ENCODE measurements around the gene KRT38. TPM values are rescaled to one million over a fixed set of nuclear protein-coding genes. Genes with fewer than 3 reads are reported as not detected.
"Not testable (repeated sequence)": the region's sequence is repeated elsewhere in the genome, so short reads cannot be mapped to it uniquely, and the experiment has no call there.

The KRT38 gene
- total RNA-seq, 2 donors from 2014 or later = not detected

DNA sequence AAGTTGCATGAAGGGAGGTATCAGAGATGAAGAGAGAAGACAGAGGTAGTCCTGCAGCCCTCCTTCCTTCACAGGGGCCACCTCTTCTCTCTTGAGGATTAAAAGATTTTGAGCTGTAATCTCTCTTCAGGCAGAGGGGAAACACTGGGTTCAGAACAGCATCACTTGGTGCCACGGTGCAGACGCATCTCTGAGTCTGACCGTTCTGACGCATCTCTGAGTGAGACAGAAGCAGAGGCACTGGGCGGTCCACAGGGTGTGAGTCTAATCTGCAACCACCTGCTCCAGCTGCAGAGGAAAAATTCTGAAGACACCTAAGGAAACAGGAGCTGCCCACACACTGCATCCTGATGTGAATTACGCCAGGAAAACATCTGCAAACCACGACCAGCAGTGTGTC lies 11.1 kb downstream of the KRT38 start:
- Histone ChIP-seq H3K4me3 (no peak overlapping the region), H3K9me3 (no peaks in the 10 kb centered on the region), H3K27me3 (no peaks in the 10 kb centered on the region), H3K4me1 (no peaks in the 10 kb centered on the region), H3K27ac (no peak overlapping the region), H3K36me3 (no peaks in the 10 kb centered on the region)
- DNase-seq (ENCODE audit: low spot score) = no peak
- TF ChIP-seq CTCF (IDR thresholded peaks at IDR 0.05) = no peak

- H3K9me3 ChIP-seq = no peaks in the 10 kb centered on the region
- H3K4me1 ChIP-seq = no peaks in the 10 kb centered on the region
- H3K27me3 ChIP-seq = no peaks in the 10 kb centered on the region
- H3K27ac ChIP-seq = no peak overlapping the region
- DNase-seq (ENCODE audit: low spot score) = no peak
- TF ChIP-seq CTCF (IDR thresholded peaks at IDR 0.05) = no peak
- H3K36me3 ChIP-seq = no peaks in the 10 kb centered on the region
- no peak overlapping the region for H3K4me3 ChIP-seq
These were observed 12.0 kb downstream of the KRT38 start for GRCh38 chr17:41428591-41429291.

DNA sequence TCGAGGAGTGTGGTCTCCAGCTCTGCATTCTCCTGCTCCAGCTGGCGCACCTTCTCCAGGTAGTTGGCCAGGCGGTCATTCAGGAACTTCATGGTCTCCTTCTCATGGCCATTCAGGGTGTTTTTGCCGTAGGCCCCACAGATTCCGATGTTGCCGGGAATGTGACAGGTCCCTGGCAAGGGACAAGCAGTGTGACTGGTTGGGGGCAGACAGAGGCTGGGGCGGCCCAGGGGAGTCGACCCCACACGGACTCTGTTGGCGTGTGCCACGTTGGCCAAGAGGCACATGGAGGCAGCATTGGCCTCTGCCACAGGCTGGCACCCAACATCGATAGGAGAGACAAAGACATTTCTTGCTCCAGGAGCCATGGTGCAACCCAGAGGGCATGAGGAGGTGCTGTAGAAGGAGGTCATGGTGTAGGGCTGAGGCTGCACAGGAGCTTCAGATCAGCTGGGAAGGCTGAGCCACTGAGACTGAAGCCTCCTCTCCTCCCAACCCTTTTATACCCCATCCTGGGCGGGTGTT lies 16.6 kb downstream of the KRT38 start, which contains the start of gene KRT37:
TSS of gene KRT37 (minus strand) at position 475 of the 525 bp plus-strand sequence. CDS start at position 413, 62 bp downstream.
- H3K27me3 ChIP-seq = no peaks in the 10 kb centered on the region

DNA sequence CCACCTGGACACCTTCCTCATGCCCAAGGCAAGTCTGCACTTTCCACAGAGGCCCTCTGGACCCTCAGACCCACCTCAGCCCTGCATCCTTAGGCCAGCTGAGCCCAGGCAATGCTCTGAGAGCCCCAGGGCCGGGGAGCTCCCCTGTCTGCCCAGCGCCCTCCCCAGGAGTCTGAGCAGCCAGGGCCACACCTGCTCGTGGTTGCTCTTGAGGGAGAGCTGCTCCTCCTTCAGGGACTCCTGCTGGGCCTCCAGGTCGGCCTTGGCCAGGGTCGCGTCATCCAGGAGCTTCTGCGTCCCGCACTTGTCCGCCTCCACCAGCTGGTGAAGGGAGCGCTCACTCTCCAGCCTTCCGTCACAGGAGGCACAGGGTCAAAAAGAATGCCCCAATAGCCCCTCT lies 18.2 kb downstream of the KRT38 start:
- not testable (repeated sequence) for H3K27me3 ChIP-seq, H3K4me3 ChIP-seq, H3K27ac ChIP-seq

More for the DNA sequence above, 16.6 kb downstream of the KRT38 start, which contains the start of gene KRT37:
- H3K36me3 ChIP-seq = no peaks in the 10 kb centered on the region
- no peak for DNase-seq (ENCODE audit: low spot score)
- no peak for TF ChIP-seq CTCF (IDR thresholded peaks at IDR 0.05)
- H3K4me1 ChIP-seq = no peaks in the 10 kb centered on the region
- H3K9me3 ChIP-seq = no peaks in the 10 kb centered on the region
- H3K4me3 ChIP-seq = no peak within 1 kb of the TSS
- H3K27ac ChIP-seq = no peak within 1 kb of the TSS

DNA sequence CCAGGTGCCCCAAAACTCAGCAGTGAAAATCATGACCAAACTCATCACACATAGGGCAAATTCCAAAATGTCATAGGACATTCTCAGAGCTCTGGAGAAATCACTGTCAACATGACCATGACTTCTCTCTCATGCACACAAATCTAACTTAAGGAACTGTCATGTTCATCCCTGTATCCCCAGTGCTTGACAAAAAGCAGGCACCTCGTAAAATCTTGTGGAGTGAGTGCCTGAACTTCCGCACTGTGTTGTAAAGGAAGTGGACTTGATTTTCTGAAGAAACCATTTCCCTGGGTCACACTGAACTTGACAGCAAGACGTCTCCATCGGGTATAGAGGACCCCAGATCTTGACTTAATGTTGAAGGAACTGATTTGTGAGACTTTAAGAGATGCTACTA lies 19.2 kb downstream of the KRT38 start:
- DNase-seq (ENCODE audit: low spot score) = no peak
- TF ChIP-seq CTCF (IDR thresholded peaks at IDR 0.05) = no peak
- Histone ChIP-seq H3K27me3 (no peaks in the 10 kb centered on the region), H3K9me3 (no peaks in the 10 kb centered on the region), H3K36me3 (no peaks in the 10 kb centered on the region), H3K27ac (no peak overlapping the region), H3K4me3 (no peak overlapping the region), H3K4me1 (peaks cover 0 to 2% of the 10 kb centered on the region in 2 donors)

More for the DNA sequence above, 18.2 kb downstream of the KRT38 start:
- H3K9me3 ChIP-seq; H3K36me3 ChIP-seq; DNase-seq (ENCODE audit: low spot score); H3K4me1 ChIP-seq: not testable (repeated sequence)

- Histone ChIP-seq H3K4me3 (no peak overlapping the region), H3K27ac (no peak overlapping the region), H3K4me1 (peaks cover 0 to 6% of the 10 kb centered on the region in 2 donors), H3K27me3 (no peaks in the 10 kb centered on the region), H3K36me3 (no peaks in the 10 kb centered on the region), H3K9me3 (no peaks in the 10 kb centered on the region)
- TF ChIP-seq CTCF (IDR thresholded peaks at IDR 0.05) = no peak
- no peak for DNase-seq (ENCODE audit: low spot score)
These were observed 19.7 kb downstream of the KRT38 start for GRCh38 chr17:41421116-41421515.

All from right atrium auricular region (tissue), 2 donors.